Upper lobe of left lung (tissue), 4 donors: ENCODE data around the gene LYPD6B.

Source experiments
- POLR2A ChIP-seq, 4 donors: fragments of 450-650 bp; IDR thresholded peaks; one replicate each; pipeline ENCODE4 v1.5.1; 2016 to 2017; ENCODE audit warnings: antibody characterized with exemption in 4 of 4, mild to moderate bottlenecking in 2 of 4
- TF ChIP-seq, protein P1 (sequence below), 6 experiments: fragments of 450-650 bp in 4 of 6; fragments of 200-600 bp in 2 of 6; sonication (generic) in 2 of 6; IDR thresholded peaks; one replicate each; pipeline ENCODE4 v1.5.1; 2016 to 2019; ENCODE audit warnings: antibody characterized with exemption in 6 of 6

DNA sequence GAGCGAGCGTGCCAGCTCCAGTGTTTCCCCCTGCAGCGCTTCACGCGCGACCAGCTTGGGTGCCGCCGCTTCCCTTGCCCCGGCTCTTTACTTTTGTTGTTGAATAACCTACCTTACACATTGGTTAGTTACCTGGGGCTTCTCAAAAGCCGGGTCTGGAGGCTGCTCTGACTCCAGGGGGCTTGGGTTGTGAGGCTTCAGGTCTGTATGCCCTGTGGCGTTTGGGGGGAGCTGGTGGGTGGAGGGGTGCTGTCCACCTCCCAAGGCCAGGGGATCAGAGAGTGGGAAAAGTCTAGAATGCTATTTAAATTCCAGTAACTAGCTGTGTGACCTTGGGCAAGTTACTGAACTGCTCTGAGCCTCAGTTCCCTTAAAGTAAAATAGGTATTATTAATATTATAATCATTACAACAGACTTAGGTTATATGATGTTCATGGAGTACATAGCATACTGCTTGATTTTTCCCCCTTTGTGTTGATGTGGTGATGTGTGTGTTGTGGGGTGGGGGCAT lies 770 bp downstream of the LYPD6B start:
- TF ChIP-seq POLR2A (IDR thresholded peaks at IDR 0.05) = no peak
- TF ChIP-seq, protein P1, sequence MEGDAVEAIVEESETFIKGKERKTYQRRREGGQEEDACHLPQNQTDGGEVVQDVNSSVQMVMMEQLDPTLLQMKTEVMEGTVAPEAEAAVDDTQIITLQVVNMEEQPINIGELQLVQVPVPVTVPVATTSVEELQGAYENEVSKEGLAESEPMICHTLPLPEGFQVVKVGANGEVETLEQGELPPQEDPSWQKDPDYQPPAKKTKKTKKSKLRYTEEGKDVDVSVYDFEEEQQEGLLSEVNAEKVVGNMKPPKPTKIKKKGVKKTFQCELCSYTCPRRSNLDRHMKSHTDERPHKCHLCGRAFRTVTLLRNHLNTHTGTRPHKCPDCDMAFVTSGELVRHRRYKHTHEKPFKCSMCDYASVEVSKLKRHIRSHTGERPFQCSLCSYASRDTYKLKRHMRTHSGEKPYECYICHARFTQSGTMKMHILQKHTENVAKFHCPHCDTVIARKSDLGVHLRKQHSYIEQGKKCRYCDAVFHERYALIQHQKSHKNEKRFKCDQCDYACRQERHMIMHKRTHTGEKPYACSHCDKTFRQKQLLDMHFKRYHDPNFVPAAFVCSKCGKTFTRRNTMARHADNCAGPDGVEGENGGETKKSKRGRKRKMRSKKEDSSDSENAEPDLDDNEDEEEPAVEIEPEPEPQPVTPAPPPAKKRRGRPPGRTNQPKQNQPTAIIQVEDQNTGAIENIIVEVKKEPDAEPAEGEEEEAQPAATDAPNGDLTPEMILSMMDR (IDR thresholded peaks at IDR 0.05) = no peak
